Hypothalamus (tissue), 51 donors: ENCODE results near the gene GJB2.
"Not testable (repeated sequence)": the region's sequence is repeated elsewhere in the genome, so short reads cannot be mapped to it uniquely, and the experiment has no call there.

Source experiments
- DNase-seq, 51 donors: peaks; one replicate each; lab custom pipeline; 2025; lab: John Stamatoyannopoulos, UW

The GJB2 gene

DNA sequence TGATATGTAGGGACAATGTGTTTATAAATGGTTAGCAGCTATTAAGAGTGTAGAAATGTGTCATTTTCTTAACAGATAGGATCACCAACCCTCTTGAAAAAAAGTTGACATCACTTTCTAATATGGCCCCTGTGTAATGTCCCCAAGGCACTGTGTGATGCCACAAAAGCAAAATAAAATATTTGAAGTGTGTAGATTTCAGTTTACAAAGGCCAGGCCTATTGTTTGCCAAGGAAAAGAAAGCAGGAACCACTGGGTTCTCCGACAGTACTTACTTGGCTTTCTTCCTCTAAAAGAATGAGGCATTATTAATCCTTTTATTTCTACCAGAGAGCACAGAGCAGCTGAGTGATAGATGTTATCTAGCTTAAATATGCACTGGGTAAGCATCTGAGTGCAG is 21.4 kb downstream of the GJB2 start:
- no peak for DNase-seq

DNA sequence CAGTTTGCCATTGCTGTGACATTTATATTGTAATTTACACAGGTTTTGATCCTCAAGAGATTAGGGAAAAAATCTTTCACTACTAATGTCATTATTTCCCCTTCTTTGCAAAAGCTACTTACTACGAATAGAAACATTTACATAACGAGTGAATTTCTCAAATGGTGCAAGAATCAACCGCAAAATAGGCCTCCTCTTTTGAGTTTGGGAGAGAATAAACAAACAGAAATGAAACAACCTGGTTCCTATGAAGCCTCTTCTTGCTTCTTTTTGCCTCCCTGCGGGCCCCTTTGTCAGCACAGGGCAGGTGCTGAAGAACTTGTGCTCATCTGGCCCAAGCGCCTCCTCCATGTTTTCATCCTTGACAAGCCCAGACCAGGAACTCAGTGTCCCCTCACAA is 21.8 kb downstream of the GJB2 start:
- no peak for DNase-seq

DNA sequence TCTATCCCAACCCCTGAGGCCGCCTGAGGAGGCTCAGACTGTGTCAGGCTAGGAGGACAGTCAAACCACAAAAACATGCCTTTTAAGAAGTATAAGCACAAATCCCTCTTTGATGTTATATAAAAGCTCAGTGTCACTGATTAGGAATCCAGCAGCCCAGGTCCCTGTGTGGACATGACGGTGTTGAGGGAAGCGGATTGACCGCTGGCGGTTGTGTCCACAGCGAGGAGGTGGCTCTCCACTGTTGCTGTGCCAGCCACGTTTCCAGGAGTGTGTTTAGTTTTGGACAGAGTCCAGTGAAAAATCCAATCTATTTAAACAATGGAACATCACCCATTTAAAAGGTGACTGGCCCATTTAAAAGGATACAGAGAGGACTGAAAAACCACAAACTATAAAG is 24.3 kb downstream of the GJB2 start:
- no peak for DNase-seq

DNA sequence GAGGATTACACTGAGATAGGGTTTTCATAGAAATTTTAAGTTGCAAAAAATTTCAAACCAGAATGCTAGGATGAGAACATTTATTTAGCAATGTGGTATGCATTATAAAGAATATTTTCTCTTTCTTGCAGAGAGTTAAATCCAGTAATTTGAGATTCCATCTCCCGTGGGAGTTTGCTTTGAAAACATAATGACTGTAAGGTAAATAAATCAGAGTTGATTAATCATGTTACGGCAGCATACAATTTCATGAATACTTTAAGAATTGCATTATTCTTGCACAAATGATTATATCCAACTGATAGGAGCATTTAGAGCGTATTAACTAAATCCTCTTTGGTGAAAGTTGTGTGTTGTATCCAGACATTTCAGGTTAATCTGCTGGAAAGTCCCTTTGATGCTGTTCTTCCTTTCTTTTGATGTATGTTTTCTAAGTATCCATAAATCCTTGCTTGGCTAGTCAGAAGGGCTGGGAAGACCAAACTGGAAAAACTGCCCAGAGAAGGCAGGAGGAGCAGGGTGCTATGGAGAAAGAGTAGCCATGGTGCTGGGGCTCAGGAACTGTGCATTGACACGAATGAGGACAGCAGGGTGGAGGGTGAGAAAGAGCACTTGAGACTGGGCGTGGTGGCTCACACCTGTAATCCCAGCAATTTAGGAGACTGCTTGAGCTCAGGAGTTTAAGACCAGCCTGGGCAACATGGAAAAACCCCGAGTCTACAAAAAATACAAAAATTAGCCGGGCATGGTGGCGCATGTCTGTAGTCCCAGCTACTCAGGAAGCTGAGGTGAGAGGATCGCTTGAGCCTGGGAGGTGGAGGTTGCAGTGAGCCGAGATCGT is 27.1 kb downstream of the GJB2 start:
- DNase-seq, result no peak

DNA sequence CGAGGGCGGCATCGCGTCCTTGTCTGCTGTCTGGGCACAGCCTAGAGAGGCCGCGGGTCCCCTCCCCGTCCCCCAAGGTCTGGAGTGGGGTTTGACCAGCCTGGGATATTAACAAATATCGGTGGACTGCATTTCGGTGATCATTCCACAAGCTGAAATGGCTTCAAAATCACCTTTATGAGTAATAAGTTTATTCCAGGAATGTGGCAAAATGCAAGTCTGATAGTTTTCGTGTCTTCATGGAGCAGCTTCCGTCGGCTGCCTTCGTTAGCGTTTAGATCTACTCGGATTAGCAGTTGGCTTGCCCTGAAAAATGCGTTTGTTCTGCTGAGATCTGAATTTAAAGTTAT is 30.8 kb downstream of the GJB2 start:
- DNase-seq, result no peak

DNA sequence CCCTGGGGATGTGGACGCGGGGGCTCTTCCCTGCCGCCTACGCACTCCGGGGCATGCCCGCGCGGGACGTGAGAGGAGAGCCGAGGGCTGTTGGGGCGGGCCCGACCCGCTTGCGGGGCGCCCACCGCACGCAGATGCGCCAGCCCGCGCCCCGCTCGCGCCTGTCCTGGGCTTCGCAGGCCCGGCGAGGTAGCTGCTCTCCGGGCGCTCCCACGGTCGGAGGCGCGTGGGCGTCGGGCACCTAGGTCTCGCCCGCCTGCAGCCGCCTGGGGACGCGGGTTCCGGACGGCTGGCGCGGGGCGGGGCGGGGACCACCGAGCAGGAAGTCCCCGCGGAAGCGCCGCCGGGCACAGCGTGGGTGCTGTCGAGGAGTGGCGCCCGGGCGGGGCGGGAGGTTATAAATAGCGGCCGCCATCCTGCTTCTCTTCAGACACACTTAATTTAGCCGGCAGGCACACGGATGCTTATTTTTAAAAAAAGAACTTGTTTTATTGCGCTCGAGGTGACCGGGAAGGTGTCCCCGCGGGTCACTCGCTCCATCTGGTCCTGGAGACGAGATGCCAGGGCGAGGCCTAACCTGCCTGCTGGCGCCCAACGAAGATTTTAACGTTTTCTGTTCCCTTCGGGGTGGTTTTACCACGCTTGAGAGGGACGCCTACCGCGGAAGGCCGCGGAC is 31.3 kb downstream of the GJB2 start:
- DNase-seq, result no peak

DNA sequence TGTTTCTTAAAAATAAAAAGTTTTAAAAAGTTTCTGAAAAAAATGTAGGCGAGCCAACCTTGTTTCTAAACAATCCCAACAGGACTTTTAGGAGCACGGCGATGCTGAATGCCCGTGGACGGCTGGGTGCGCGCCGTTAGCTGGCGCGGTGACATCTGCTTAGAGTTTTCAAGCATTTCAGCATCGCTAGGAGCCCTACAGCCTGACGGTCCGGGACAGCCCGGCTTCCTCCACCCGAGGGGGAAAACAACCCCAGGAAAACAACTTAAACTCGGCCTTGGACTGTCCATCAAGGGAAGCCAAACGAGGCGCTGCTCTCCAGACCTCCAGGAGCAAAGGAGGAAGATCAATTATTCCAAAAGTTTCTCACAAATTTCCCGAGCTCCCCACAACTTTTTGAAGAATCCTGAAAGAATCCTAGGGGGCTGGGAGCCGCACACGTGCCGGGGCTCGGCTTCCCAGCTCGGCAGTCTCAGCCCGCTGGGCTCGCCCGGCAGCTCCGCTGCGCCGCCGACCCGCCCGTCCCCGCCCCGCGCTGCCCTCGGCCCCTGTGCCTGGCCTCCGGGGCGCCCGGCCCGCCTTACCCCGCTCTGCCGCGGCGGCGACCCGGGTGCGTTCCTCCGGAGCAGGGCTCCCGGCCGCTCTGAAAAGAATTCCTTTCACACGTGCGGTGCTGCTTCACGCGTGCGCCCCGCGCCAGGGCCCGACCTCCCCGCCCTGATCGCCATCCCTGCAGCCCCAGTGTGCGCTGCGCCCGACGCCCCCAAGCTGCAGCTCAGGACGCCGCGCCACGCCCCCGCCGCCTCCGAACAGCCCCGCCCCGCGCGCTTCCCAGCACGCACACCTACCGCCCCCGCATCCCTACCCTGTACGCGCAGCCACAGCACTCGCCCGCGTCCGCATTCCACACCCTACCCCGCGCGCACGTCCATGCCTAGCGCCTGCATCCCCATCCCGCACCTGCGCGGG is 32.1 kb downstream of the GJB2 start, which contains the start of gene GJA3:
Gene GJA3 (minus strand): TSS at position 747 of the 969 bp plus-strand sequence. CDS start 17,764 bp downstream, outside the sequence.
- no peak for DNase-seq

DNA sequence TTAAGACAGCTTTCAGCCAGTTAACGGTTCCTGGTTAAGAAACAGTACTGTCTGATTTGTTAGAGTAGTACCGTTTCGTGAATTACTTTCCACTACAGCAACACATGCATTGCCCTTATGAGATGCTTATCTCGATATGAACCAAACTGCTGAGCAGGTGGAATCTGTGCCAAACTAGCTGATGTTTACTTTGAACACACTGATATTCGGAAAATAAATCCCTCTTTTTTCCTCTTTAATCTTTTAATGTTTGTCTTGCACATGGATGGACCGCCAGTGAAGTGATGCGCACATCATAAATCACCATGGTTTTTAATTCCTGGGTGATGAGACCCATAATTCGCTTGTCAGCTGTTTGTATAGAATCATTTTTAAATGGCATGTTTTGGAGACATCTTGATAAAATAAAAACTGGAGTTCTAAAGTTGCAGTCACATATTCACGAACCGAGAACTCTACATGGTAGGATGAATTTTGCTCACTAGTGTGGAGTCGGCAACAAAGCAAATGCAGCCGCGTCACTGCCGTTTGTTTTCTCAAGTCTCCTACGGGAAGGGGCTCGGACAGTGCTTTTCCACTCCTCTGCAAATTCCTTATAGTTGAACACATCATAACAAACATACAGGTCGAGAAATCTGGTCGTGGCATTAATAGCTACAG is 33.0 kb downstream of the GJB2 start:
- DNase-seq, result no peak

DNA sequence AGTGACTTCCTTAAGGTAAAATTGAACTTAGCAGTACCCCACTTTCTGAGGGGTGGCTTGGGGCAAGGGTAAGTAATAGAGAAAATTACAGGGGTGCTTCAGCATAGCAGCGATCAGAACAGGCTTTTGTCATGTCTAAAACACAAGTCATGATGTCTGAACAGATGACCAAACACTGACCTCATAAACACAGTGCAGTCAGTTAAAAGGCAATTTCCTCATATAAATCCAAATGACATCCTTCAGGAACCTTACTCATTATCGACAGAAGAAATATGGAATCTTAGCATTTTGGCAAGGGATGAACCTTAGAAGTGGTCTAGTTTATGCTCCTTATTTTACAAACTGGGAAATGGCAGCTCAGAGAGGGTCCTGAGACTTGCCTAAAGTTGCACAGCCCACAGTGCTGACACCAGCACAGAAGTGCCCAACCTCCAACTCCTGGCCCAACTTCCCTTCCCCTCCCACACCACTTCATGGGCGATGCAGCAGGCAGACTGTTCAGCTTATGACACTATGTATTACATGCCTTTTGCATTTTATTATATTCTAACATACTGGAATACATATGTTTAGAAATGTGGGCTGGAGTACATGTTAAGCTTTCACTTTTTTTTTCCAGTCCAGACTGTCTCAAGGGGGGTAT is 35.5 kb downstream of the GJB2 start:
- no peak for DNase-seq

DNA sequence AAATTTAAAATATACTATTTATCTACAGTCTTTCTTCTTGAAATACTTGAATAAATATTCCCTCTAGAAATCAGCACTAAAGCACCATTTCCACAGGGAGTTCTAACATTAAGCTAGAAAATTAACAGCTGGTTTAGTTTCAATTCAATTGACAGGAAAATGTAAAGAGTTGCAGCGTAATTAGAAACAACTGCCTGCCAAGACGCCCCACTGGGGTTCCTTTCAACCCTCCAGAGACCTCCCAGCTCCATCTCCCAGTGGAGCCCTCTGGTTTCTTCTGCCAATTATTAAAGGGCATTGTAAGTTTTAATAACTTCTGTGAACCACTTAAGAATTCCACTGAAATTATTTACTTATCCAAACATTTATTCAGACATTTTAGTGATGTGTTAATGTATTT is 36.0 kb downstream of the GJB2 start:
- no peak for DNase-seq

DNA sequence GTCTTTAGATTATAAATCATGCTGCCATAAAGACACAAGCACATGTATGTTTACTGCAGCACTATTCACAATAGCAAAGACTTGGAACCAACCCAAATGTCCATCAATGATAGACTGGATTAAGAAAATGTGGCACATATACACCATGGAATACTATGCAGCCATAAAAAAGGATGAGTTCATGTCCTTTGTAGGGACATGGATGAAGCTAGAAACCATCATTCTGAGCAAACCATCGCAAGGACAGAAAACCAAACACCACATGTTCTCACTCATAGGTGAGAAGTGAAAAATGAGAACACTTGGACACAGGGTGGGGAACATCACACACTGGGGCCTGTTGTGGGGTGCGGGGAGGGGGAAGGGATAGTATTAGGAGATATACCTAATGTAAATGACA is 39.4 kb downstream of the GJB2 start:
- DNase-seq, result not testable (repeated sequence)

DNA sequence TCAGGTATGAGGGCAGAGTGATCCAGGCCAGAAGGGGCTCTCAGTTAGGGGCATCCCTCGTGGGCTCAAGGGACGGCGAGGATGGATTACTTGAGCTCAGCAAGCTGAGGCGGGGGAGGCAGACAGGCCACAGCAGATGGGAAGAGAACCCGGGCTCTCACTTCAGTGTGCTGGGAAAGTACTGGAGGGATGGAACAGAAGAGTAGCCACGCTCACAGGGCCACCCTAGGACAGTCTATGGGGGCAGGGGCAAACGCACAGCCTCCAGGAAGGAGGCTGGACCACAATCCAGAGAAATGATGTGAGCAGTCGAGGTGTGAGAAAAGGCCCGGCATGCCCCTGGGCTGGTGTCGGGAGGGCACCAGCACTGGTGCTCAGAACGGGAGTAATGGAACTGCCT is 41.1 kb downstream of the GJB2 start:
- no peak for DNase-seq

DNA sequence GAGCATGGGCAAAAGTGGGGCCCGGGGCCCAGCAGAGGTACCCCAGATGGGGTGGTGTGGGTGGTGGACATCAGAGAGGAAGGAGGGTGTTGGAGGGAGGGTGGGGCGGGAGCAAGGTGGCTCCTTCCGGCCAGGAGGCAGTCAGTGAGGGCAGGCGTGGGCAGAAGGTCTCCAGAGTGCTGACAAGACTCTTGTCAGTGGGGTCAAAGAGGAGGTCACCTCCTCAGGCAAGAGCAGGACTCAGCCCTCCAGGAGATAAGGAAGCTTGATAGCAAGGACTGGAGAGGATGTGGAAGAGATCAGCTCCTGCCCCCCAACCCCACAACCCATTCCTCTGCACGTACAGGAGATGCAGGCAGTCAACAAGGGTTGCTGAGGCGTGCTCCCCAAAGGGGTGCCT is 41.7 kb downstream of the GJB2 start:
- no peak for DNase-seq

DNA sequence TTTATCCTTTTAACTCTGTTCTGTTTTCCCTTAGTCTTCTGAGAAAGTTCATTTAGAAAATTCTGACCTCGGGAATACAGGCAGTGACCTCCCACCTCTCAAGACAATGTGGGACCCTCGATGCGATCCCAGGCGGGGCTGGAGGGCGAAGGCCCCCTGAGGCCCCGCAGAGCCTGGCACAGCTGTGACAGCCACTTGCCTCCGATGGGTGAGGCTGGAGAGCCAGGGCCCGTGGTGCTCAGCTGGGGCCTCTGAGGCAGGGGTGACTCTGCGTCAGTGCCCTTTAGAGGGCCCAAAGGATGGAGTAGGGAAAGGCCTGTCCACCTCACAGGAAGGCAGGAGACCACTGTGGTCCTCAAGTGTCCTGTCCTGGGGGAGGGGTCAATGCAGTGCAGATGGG is 42.2 kb downstream of the GJB2 start:
- DNase-seq, result no peak

DNA sequence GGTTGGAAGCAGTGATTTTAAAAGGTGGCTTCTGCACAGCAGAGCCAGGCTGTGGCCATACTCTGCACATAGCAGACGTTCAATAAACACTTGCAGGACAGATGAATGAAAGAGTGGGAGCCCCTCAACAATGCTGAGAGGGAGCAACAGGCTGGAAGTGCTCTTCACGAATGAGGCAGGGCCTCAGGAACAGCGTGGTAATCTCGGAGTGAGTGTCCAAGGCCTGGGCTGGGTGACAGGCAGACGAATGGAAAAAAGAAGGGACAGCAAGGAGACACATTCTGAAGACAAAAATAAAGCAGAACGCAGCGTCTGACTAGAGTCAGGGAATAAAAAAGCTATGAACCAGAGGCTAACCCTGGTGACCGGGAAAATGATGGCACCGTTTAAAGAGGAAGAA is 43.0 kb downstream of the GJB2 start:
- no peak for DNase-seq

DNA sequence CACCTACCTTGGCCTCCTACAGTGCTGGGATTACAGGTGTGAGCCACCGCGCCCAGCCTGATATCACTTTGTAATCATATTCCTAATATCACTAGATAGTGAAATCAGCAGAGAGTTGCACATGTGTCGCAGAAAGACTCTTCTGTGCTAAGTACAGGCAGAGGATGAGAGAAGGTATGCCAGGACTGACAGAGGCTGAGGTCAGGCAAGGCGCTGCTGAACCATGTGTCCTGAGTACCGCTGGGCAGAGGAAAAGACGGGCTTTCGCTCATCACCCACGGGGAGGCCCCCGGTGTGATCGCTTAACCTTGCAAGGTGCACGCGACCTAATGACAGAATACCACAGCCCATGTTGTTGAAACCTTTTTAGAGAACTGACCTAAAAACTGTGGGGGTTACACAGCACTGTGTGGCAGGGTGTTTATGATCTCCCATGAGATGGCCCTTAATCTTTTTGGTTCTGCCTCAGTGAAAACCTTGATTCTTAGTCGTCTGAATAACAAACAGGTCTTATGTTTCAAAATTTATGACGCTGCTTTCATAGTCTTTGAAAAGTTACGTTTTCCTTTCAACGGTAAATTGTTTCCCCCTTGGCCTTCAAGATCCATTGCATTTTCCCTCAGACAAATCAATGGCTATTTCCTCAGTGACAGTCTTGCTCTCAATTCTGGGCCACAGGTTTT is 44.1 kb downstream of the GJB2 start:
- no peak for DNase-seq

DNA sequence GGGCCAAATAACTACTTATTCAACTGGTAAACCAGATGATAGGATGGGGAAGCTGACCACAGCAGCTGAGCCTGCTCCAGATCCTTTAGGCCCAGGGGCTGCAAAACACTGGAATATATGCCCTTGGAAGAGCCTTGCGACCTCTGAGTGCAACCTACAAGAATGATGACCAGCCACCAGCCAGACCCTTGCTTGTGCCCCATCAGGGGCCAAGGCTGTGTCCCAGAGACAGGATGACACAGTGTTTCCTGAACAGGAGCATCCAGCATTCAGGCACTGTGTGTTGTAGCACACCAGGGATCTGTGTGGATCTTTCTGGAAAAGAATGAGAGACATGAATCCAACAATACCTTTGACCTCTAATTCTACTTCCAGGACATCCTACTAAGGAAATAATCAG is 46.4 kb downstream of the GJB2 start:
- no peak for DNase-seq

DNA sequence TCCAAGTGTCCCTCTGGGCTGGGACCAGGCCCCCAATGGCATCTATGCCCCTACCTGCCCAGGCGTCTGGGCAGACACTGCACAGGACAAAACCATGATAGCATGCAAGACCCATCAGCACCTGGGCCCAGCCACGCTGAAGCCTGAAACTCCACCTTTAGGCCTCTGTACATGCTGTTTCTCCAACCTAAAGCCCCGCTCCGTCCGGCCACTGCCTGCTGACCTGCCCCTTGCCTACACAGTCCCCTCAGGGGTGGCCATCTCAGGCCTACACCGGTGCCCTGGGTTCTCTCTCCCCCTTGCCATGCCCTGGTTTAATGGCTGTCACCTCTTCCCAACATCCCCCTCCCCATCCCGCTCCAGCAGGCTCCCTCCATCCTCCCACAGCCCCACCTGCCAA is 47.2 kb downstream of the GJB2 start:
- DNase-seq, result no peak

DNA sequence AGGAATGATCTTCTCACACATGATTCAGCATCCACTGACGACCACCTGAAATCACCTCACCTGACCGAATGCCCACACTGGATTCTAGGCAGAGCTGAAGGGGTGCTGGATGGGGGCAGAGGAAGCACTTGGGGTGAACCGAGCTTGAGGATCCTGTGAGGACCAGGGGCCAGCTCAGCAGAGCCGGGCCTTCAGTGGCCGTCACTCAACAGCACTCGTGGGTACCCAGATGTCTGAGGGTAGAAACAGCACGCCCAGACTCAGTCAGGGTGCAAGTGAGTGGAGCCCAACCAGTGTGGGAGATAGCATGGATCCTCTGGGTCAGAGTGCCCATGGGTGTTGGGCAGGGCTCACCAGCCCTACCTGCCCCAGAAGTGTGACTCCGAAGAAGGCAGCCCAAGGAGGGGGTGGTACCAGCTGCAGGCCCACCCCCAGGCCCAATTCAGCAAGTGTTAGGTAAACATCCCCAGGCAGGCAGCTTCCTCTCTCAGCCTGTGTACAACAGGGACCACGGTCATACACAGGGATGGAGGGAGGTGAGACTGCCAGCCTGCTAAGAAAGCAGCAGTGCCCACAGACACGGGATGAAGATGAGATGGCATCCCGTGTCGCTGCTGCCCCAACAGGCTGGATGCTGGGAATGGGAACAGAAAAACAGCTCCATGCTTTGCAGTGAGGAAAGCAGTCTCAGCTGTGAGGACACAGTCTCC is 48.4 kb downstream of the GJB2 start:
- DNase-seq, result no peak
